MG63 (cell line): ENCODE data around the gene SMIM33. TPM values are rescaled to one million over a fixed set of nuclear protein-coding genes. Genes with fewer than 3 reads are reported as not detected.

Experiments
- DNase-seq: peaks from one replicate; pipeline ENCODE4 v3.0.0-alpha.2; 2020
- H3K27me3 ChIP-seq: fragments of 250-450 bp; sonication (Bioruptor Pico); 2 replicates; pipeline ENCODE4 v1.5.1; 2020; ENCODE audit warnings: mild to moderate bottlenecking, moderate library complexity
- H3K36me3 ChIP-seq: fragments of 250-450 bp; sonication (Bioruptor Pico); 2 replicates; pipeline ENCODE4 v1.5.1; 2020; ENCODE audit warnings: mild to moderate bottlenecking, moderate library complexity
- H3K4me3 ChIP-seq: fragments of 250-450 bp; sonication (Bioruptor Pico); 2 replicates; pipeline ENCODE4 v1.5.1; 2020; ENCODE audit warnings: mild to moderate bottlenecking, moderate library complexity
- H3K9me3 ChIP-seq: fragments of 250-450 bp; sonication (Bioruptor Pico); 2 replicates; pipeline ENCODE4 v1.5.1; 2020; ENCODE audit warnings: mild to moderate bottlenecking, moderate library complexity
- total RNA-seq: library from RNA; depleted of rRNA; stranded (reverse); fragments of >200 nt; shearing (Covaris generic); gene quantifications from 2 replicates; pipeline ENCODE4 v1.2.3, GENCODE V29; 2014; ENCODE audit warnings: low replicate concordance

The SMIM33 gene
- total RNA-seq, 1 experiment from 2014 or later = not detected

DNA sequence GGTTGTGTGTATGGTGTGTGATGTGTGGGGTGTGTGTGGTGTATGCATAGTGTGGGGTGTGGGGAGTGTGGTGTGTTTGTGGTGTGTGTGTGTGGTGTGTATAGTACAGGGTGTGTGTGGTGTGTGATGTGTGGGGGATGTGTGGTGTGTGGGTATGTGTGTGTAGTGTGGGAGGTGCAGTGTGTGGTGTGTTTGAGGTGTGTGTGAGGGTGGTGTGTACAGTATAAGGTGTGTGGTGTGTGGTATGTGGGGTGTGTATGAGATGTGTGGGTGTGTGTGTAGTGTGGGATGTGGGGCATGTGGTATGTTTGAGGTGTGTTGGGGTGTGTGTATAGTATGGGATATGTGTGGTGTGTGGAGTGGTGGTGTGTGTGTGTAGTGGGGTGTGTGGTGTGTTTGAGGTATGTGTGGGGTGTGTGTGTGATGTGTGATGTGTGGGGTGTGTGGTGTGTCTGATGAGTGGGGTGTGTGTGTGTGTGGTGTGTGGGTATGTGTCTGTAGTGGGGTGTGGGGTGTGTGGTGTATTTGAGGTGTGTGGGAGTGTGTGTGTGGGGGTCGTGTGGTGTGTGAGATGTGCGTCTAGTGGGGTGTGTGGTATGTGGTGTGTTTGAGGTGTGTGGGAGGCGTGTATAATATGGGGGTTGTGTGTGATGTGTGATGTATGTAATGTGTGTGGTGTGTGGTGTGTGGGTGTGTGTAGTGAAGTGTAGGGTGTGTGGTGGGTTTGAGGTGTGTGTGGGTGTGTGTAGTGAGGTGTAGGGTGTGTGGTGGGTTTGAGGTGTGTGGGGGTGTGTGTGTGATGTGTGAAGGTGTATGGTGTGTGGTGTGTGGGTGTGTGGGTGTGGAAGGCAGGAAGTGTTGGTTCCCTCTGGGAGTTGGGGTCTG, 16.9 kb upstream of the SMIM33 start:
- H3K4me3 ChIP-seq = no peak overlapping the region
- no peaks in the 10 kb centered on the region for H3K27me3 ChIP-seq
- no peaks in the 10 kb centered on the region for H3K9me3 ChIP-seq
- DNase-seq = peak; percentile 14
- no peaks in the 10 kb centered on the region for H3K36me3 ChIP-seq

DNA sequence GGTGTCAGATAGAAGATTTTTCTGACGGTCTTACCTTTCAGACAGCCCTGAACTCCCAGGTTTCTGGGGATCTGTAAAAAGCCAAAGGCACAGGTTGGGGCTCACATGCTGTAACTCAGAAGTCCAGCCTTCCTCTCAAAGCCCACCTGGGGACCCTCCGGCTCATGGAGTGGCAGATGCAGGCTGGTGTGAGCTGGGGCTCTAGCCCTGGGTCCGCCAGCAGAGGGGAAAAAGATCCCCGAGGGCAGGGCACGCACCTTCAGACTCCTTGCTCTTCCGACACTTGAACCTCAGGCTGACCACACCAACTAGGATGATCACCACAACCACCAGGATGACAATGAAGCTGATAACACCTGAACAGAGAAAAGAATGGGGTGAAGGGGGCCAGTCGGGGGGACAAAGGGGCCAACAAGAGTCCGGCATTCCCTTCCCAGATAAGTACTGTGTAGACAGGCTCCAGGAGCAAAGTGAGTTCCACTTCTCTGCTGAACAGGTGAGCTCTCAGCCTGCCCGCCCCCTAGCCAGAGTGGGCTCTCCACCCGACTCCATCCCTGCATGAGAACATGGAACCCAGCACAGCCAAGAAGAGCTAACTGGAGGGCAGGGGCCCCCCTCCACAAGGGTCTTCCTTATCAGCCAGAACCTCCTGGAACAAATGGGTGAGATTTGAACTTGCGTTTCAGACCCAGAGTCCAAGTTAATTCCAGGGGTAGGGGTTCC, 16.1 kb upstream of the SMIM33 start:
- Histone ChIP-seq H3K27me3 (no peaks in the 10 kb centered on the region), H3K4me3 (no peak overlapping the region), H3K9me3 (no peaks in the 10 kb centered on the region), H3K36me3 (no peaks in the 10 kb centered on the region)
- no peak for DNase-seq

DNA sequence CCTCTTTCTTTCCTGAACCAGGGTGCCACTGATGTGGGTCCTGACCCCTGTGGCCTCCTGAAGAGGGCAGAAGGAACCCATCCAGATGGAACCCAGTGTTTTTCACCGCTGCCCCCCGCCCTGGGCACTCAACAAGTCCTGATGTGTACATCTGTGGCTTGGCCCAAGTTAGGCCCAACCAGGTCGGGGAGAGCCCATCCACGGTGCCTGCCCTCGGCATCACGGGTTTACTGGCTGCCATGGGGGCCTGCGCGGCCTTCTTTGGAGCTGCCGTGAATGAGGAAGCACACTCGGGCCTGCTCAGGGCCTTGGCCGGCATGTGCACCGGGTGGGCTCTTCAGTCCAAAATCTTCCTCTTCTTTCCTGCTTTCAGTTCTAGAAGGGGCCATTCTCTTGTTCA, 14.0 kb upstream of the SMIM33 start:
- H3K9me3 ChIP-seq = no peaks in the 10 kb centered on the region
- H3K27me3 ChIP-seq = no peaks in the 10 kb centered on the region
- H3K4me3 ChIP-seq = no peak overlapping the region
- no peak for DNase-seq
- no peaks in the 10 kb centered on the region for H3K36me3 ChIP-seq

DNA sequence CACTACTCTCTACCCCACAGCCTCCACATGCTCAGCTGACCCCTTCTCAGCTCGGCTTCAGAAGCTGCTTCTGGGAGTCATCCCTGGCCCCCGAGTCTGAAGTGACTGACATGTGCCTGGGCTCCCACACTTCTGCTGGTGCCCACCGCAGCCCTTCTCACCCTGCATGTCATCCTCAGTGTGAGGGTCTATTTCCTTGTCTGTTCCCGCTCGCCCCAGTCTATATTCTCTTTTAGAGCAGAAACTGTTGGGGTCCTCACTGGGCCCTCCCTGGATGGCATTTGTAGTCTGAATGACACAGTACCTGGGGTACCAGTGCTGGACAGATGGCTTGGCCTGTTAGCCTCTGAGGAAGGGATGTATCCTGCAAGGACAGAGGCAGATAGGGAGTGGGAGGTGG, 13.6 kb upstream of the SMIM33 start:
- DNase-seq = no peak
- H3K36me3 ChIP-seq = no peaks in the 10 kb centered on the region
- no peaks in the 10 kb centered on the region for H3K9me3 ChIP-seq
- H3K27me3 ChIP-seq = no peaks in the 10 kb centered on the region
- H3K4me3 ChIP-seq = no peak overlapping the region

DNA sequence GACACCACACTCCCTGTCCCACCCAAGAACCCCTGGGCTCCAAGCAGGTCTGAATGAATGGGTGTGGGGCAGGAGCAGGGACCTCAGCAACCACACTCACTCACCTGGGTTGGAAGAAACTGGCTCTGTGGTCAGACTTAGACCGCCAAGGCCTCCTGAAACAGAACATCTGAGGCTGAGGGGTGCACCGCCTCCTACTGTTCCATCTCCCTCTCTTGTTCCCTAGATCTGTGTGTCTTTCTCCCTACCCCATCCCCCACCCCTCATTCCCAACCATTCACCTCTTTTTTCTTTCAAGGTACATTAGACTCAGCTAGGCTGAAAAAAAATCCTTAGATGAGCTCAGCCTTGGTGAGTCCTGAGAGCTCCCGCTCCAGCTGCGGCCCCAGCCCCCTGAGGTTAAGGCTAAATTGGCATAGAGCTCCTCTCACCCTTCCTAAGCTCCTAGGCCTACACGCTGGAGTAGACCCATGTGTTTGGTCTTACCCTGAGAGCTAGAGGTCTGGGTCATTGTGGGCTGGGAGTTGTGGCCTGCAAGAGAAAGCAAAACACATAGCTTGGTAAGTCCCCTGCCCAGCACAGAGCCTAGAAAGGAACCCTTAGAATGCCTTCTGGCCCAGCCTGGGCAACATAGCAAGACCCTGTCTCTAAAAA, 13.0 kb upstream of the SMIM33 start:
- Histone ChIP-seq H3K36me3 (no peaks in the 10 kb centered on the region), H3K9me3 (no peaks in the 10 kb centered on the region), H3K4me3 (no peak overlapping the region), H3K27me3 (no peaks in the 10 kb centered on the region)
- DNase-seq = no peak

DNA sequence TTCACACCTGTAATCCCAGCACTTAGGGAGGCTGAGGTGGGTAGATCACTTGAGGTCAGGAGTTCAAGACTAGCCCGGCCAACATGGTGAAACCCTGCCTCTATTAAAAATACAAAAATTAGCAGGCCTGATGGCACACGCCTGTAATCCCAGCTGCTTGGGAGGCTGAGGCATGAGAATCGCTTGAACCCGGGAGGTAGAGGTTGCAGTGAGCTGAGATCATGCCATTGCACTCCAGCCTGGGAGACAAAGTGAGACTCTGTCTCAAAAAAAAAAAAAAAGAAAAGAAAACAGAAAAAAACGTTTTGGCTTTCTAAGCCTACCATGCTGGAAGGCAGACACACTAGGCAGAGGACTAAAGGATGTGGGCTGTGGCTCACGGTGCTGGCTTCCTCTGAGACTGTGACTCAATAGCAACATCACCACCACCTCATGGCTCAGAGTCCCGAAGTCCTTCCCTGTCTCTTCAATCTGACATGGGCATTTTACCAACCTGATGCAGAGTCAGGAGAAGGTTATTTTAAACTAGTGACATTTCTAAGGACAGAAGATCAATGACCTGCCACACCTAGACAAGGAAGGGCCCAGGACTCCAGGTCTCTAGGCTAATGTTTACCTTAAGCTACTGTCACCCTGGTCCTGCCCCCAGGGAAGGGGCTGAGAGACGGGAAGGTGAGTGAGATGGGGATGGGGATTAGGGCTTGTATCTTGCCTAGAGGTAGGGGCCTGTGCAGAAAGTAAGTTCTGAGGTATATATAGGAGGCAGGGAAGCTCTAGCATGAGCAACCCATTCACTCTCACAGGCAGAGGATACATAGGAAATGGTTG, 12.0 kb upstream of the SMIM33 start:
- Histone ChIP-seq H3K27me3 (no peaks in the 10 kb centered on the region), H3K36me3 (no peaks in the 10 kb centered on the region), H3K9me3 (no peaks in the 10 kb centered on the region), H3K4me3 (no peak overlapping the region)
- DNase-seq = peak; percentile 90

DNA sequence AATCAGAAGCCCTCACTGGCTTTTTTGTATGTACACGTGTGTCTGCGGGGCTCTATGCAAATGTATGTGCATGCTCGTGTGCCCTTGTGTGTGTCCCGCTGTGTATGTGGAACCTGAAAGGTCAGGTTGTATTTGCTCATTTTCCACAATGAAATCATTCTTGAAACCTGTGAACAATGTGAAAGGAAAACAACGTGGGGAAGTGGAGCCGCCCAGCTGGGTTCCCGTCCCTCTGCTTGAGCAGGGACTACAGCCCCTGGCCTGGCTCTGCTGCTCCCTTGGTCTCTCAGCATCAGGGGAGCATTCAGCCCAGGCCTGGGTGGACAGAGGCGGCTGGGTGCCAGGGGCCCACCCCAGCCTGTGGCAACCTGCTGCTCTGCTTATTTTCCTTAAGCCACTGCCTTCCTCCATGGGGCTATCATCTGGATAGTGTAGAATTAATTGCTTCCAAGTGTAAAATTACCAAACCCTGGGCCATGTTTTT, 11.3 kb upstream of the SMIM33 start:
- Histone ChIP-seq H3K36me3 (no peaks in the 10 kb centered on the region), H3K27me3 (no peaks in the 10 kb centered on the region), H3K9me3 (no peaks in the 10 kb centered on the region), H3K4me3 (no peak overlapping the region)
- DNase-seq = peak; percentile 23

DNA sequence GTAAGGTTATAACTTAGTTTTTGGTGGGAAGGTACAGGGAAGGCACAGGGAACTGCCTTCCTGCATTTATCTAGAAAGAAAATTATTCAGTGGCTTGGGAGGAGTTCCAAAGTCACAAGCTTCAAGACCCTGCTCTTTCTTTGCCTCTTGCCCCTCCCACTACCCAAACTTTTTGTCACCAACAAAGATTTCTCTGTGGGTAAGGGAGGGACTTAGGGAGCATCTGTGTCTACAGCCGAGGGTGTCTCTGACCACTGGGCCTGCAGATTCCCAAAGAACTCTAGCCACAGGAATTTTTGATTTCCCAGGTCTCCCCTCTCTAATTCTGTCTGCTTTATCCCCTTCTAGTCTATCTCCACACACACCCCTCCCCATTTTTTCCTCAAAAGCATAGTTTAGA, 10.3 kb upstream of the SMIM33 start:
- Histone ChIP-seq H3K9me3 (no peaks in the 10 kb centered on the region), H3K36me3 (no peaks in the 10 kb centered on the region), H3K27me3 (no peaks in the 10 kb centered on the region), H3K4me3 (no peak overlapping the region)
- DNase-seq = no peak

DNA sequence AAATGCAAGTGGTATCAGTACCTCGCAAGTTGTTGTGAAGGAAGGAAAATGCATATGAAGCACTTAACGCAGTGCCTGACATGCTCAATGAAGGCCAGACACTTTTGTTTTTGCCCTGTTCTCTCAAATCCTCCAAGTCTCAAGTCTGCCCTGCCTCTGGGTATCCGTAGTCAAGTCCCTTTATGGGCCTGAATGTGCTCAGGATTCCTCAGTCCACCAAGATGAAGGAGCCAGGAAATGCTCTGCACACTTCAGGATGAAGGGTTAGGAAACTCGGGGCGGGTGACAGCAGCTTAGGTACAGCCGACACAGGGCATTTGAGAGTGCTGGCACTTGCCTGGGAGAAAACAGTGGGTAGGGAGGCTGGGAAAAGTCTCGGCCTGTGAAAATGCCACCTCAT, 9.6 kb upstream of the SMIM33 start:
- Histone ChIP-seq H3K36me3 (no peaks in the 10 kb centered on the region), H3K4me3 (no peak overlapping the region), H3K27me3 (no peaks in the 10 kb centered on the region), H3K9me3 (no peaks in the 10 kb centered on the region)
- no peak for DNase-seq

DNA sequence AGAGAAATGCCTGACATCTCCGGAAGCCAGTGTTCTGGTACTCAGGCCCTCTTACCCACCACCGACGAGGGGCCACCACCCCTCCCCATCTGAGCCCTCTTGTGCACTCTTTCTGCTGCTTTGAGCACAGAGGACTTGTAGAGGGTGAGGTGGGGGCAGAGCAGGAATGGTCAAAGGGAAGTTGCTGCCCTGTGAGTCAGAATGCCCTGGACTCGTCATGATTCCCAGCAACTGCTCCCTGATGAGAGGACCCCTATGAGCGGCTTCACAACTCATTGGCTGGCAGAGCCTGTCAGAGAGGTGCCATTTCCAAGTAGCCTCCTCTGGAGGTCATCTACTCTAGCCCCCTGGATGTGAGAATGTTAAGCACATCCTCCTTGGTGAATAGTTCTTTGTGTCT, 9.1 kb upstream of the SMIM33 start:
- DNase-seq = peak; percentile 87
- Histone ChIP-seq H3K36me3 (no peaks in the 10 kb centered on the region), H3K4me3 (no peak overlapping the region), H3K27me3 (no peaks in the 10 kb centered on the region), H3K9me3 (no peaks in the 10 kb centered on the region)

DNA sequence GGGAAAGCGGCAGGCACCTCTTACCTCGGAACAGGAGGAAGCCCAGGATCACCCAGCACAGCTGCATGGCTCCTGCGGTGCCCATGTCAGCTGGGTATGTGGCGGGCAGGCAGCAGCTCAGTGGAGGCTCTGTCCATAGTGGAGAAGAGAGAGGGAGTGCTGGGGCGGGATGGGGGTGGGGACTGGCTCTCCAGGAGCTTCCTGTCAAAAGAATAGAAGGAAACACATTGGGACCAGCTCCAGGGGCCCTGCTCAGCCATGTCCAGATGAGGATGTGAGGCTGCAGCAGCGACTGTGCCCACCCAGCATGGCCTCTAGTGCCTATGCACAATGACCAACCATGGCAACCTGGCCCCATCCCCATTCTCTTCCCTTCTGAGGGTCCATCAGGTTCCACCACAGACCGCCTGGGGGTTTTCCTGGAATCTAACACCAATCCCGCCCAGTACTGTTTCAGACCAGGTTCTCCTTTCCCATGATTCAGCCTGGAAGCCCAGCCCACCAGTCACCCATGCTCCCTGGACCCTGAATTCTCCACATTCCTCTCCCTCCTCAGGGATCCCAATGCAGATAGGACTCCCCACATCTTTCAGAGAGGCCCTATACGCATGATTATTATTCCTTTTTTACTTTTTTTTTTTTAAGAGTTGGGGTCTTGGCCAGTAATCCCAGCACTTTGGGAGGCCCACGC, 8.1 kb upstream of the SMIM33 start, which contains the start of gene ECSCR:
Gene ECSCR, minus strand, starts transcription at position 158 of the 691 bp plus-strand sequence. Its CDS starts 73 bp downstream, at position 85.
- DNase-seq = peak; percentile 55
- H3K27me3 ChIP-seq = no peaks in the 10 kb centered on the region
- H3K9me3 ChIP-seq = no peaks in the 10 kb centered on the region
- H3K36me3 ChIP-seq = no peaks in the 10 kb centered on the region
- no peak within 1 kb of the TSS for H3K4me3 ChIP-seq

DNA sequence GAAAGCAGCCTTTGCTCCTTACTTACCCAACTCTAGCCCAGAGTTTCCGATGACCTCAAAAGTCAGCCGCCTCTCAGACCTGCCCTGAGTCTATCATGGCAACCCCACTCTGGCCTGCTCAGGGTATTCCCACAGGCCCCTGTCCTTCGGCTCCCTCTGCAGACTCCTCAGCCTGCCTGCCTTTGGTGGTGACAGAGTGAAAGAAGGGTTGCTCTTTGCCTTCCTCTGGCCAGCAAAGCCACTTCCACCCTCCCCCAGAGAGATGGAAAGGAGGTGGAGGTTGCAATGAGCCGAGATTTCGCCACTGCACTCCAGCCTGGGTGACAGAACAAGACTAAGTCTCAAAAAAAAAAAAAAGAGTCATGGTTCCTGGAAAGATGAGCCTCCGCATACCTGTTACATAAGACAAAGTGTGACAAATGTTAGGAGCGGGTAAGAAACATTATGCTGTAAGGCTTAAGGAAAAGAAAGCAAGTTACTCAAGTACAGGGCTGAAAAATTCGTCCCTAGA, 2.3 kb upstream of the SMIM33 start:
- H3K9me3 ChIP-seq = no peaks in the 10 kb centered on the region
- H3K27me3 ChIP-seq = no peaks in the 10 kb centered on the region
- H3K4me3 ChIP-seq = no peak overlapping the region
- no peak for DNase-seq
- H3K36me3 ChIP-seq = no peaks in the 10 kb centered on the region

DNA sequence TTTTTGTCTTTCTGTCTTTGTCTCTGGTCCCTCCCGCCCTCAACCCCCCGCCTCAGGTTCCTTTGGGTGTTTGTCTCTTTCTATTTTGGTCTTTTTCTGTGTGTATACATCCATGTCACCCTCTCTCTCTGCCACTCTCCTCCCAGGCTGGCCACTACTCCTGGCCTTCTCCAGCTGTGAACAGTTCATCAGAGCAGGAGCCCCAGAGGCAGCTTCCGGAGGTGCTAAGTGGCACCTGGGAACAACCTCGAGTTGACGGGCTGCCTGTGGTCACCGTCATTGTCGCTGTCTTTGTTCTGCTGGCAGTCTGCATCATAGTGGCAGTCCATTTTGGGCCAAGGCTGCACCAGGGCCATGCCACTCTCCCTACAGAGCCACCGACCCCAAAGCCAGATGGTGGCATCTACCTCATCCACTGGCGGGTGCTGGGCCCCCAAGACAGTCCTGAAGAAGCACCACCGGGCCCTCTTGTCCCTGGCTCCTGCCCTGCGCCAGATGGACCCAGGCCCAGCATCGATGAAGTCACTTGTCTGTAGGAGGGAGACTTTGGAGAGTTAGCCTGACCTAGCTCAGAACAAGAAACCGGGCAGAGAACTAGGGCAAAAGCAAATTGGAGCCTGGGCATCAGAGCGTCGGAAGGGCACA, 1.7 kb downstream of the SMIM33 start:
- peaks cover 31% of the 10 kb centered on the region for H3K36me3 ChIP-seq
- H3K4me3 ChIP-seq = no peak overlapping the region
- H3K27me3 ChIP-seq = no peaks in the 10 kb centered on the region
- H3K9me3 ChIP-seq = no peaks in the 10 kb centered on the region
- no peak for DNase-seq

DNA sequence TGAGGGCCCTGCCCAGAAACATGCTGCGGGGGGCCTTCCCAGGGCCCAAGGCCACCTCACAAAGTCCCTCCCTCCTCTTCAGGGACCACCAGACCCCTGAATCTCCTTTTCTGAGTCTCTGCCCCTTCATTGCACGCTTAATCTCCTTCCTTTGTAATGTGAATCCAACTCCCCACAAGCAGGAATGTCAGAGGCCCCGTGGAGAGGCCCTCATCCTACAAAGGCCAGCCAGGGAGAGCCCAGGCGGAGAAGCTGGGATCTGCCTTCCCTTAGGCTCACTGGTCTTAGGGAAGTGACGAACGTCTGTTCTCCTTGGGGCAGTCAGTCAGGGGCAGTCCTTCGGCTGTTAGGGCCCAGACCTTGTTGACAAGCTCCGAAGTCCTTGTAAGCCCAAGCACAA, 2.3 kb downstream of the SMIM33 start:
- Histone ChIP-seq H3K27me3 (no peaks in the 10 kb centered on the region), H3K9me3 (no peaks in the 10 kb centered on the region), H3K36me3 (peaks cover 37% of the 10 kb centered on the region), H3K4me3 (no peak overlapping the region)
- DNase-seq = no peak

DNA sequence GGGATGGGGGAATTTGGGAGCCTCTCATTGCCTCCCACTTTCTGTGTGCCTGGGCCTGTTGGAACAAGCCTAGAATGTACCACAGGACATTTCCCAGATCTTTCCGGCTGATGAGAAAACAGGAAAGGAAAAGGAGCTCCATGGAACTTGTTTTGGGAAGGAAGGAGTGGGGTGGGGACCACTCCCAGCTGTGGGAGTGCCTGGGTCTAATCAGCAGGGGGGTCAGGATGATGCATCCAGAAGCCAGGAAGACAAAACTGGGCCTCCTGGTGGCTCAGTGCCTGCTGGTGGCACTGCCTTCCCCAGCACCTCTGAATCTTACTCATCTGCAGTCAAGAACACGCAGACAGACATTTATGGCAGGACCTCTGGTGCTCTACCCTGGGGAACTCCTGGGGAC, 2.8 kb downstream of the SMIM33 start:
- Histone ChIP-seq H3K27me3 (no peaks in the 10 kb centered on the region), H3K36me3 (peaks cover 41% of the 10 kb centered on the region), H3K9me3 (no peaks in the 10 kb centered on the region), H3K4me3 (no peak overlapping the region)
- DNase-seq = peak; percentile 51
